ENCODE measurements around the gene CEMP1. TPM values are rescaled to one million over a fixed set of nuclear protein-coding genes. Genes with fewer than 3 reads are reported as not detected.

CEMP1 gene
- total RNA-seq, 1 experiment from 2014 or later, result 0.94 TPM

DNA sequence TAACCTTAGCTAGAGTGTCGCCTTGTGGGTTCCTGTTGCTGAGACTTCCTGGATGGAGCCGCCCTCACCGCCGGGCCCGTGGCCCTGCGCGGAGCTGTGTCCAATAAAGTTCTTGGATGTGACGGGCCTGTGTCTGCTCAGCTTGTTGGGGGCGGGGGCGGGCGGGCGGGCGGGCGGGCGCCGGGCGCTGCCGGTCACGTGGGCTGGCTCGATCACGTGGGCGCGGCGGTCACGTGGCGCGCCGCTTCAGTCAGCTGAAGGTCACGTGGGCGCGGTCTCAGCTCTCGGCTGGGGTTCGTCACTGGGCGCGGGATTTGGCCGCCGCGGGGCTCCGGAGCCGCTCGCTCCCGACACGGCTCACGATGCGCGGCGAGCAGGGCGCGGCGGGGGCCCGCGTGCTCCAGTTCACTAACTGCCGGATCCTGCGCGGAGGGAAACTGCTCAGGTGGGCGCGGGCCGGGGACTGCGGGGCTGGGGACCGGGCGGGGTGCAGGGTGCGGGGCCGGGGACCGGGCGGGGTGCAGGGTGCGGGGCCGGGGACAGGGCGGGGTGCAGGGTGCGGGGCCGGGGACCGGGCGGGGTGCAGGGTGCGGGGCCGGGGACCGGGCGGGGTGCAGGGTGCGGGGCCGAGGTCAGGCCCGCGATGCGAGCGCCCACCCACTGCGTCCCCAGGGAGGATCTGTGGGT lies 11.0 kb downstream of the CEMP1 start, which contains the start of gene AMDHD2:
Gene AMDHD2 (plus strand): TSS at position 275 of the 687 bp plus-strand sequence. CDS start 88 bp downstream, at position 363.
- no peak within 1 kb of the TSS for H3K27ac ChIP-seq
- peak within 1 kb of the TSS; percentile 58 for H3K4me3 ChIP-seq
- POLR2A ChIA-PET (ENCODE audit: unreplicated experiment), result interaction anchor here (0.5 to 0.8 kb wide), 3 partner anchors 18 to 338 kb away, joined by 3 to 4 read pairs (median 4); partner anchors contain the start of gene PDPK1
- peak within 1 kb of the TSS; percentile 79 for H2AFZ ChIP-seq
- intact Hi-C loops (cut with micrococcal nuclease; ENCODE audit: unreplicated experiment), result no loop called here
- TF ChIP-seq EZH2 (IDR thresholded peaks at IDR 0.05; ENCODE audit: low read depth), result no peak
- TF ChIP-seq CTCF (conservative IDR thresholded peaks at IDR 0.05), result no peak
- BruUV-seq (replicated peaks), result no TSS peak
- peaks cover 64% of the 10 kb centered on the region for H3K79me2 ChIP-seq (ENCODE audit: low read depth)
- CTCF ChIA-PET, result interaction anchor here (0.6 kb wide), 2 partner anchors 15 to 106 kb away, joined by 3 to 5 read pairs; no protein-coding TSS in a partner anchor
- H3K4me2 ChIP-seq, result peak within 1 kb of the TSS; percentile 88
- peaks cover 33% of the 10 kb centered on the region; the same call in 1 of the 2 replicates for H3F3A ChIP-seq (ENCODE audit: insufficient read depth, low read depth)
- no peaks in the 10 kb centered on the region for H3K9me2 ChIP-seq (ENCODE audit: insufficient read depth)
- H3K4me1 ChIP-seq (replicated peaks; ENCODE audit: insufficient read depth), result peaks cover 33% of the 10 kb centered on the region; the same call in 1 of the 2 replicates
- H4K20me1 ChIP-seq (ENCODE audit: insufficient read depth), result peaks cover 46% of the 10 kb centered on the region
- no peaks in the 10 kb centered on the region; the same call in 1 of the 2 replicates for H3K36me3 ChIP-seq (ENCODE audit: low read depth)
- H3K9me3 ChIP-seq (ENCODE audit: insufficient read depth, low read depth), result no peaks in the 10 kb centered on the region
- peak; percentile 73 to 88 for DNase-seq
- H3K27me3 ChIP-seq (ENCODE audit: insufficient read depth, low read depth), result no peaks in the 10 kb centered on the region

DNA sequence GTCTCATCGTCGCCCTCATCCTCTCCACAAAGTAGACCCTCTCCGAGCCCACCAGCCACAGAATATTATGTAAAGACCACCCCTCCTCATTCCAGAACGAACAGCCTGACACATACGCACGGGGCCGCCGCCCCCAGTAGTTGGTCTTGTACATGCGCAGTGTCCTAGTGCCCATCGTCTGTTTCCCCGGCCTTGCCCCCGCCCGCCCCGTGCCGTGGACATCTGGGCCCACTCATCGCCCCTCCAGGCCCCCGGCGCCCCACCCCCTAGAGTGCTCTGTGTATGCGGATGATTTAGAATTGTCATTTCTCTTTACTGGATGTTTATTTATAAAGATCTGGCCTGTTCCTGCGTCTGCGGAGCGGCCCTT lies 11.5 kb downstream of the CEMP1 start:
- peaks cover 36% of the 10 kb centered on the region; the same call in 1 of the 2 replicates for H3K4me1 ChIP-seq (replicated peaks; ENCODE audit: insufficient read depth)
- H3K27me3 ChIP-seq (ENCODE audit: insufficient read depth, low read depth), result no peaks in the 10 kb centered on the region
- peaks cover 33% of the 10 kb centered on the region; the same call in 1 of the 2 replicates for H3F3A ChIP-seq (ENCODE audit: insufficient read depth, low read depth)
- H3K9me3 ChIP-seq (ENCODE audit: insufficient read depth, low read depth), result no peaks in the 10 kb centered on the region
- no peak overlapping the region for H2AFZ ChIP-seq
- no peaks in the 10 kb centered on the region; the same call in 1 of the 2 replicates for H3K36me3 ChIP-seq (ENCODE audit: low read depth)
- peaks cover 69% of the 10 kb centered on the region for H3K79me2 ChIP-seq (ENCODE audit: low read depth)
- TF ChIP-seq EZH2 (IDR thresholded peaks at IDR 0.05; ENCODE audit: low read depth) (no peak), CTCF (conservative IDR thresholded peaks at IDR 0.05) (no peak)
- H3K9me2 ChIP-seq (ENCODE audit: insufficient read depth), result no peaks in the 10 kb centered on the region
- H4K20me1 ChIP-seq (ENCODE audit: insufficient read depth), result peaks cover 51% of the 10 kb centered on the region
- peak overlapping the region; percentile 65 for H3K4me2 ChIP-seq
- CTCF ChIA-PET, result interaction anchor here (0.6 kb wide), 1 partner anchor 16 kb away, joined by 5 read pairs; no protein-coding TSS in a partner anchor
- BruUV-seq (replicated peaks), result no TSS peak
- H3K27ac ChIP-seq, result no peak overlapping the region
- DNase-seq, result no peak
- POLR2A ChIA-PET (ENCODE audit: unreplicated experiment), result interaction anchor here (0.6 to 0.8 kb wide), 3 partner anchors 18 to 1771 kb away, joined by 3 to 7 read pairs (median 4); partner anchors contain the start of gene PDPK1
- H3K4me3 ChIP-seq, result no peak overlapping the region
- intact Hi-C loops (cut with micrococcal nuclease; ENCODE audit: unreplicated experiment), result no loop called here

DNA sequence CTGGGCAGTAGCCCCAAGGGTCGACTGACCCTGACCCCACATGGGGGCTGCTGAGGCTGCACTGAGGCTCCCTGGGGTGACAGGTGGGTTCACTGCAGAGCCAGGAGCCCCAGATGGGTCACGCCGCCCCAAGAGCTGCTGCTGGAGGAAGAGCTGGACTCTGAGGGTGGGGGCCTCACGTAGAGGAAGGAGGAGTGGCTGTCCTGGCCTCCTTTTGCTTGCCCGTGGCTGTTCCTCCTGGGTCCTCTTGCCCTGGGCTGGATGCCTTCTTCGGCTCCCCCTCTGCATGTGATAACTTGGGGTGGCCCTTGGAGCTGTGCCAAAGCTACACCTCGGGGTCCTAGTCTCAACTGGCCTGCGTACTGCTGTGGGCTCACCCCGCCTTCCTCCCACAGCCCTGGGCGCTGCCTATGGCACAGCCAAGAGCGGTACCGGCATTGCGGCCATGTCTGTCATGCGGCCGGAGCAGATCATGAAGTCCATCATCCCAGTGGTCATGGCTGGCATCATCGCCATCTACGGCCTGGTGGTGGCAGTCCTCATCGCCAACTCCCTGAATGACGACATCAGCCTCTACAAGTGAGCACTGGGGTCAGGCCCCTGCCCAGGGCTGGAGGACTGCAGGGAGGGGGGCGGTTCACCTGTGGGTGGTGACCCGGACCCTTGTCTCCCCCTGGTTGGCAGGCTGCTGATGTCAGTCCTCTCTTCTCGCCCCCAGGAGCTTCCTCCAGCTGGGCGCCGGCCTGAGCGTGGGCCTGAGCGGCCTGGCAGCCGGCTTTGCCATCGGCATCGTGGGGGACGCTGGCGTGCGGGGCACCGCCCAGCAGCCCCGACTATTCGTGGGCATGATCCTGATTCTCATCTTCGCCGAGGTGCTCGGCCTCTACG lies 12.1 kb downstream of the CEMP1 start:
- DNase-seq, result no peak
- H4K20me1 ChIP-seq (ENCODE audit: insufficient read depth), result peaks cover 54% of the 10 kb centered on the region
- no peak overlapping the region for H3K27ac ChIP-seq
- H3F3A ChIP-seq (ENCODE audit: insufficient read depth, low read depth), result peaks cover 33% of the 10 kb centered on the region; the same call in 1 of the 2 replicates
- H3K4me3 ChIP-seq, result no peak overlapping the region
- peaks cover 36% of the 10 kb centered on the region; the same call in 1 of the 2 replicates for H3K4me1 ChIP-seq (replicated peaks; ENCODE audit: insufficient read depth)
- H3K27me3 ChIP-seq (ENCODE audit: insufficient read depth, low read depth), result no peaks in the 10 kb centered on the region
- H3K9me2 ChIP-seq (ENCODE audit: insufficient read depth), result no peaks in the 10 kb centered on the region
- CTCF ChIA-PET, result no interaction called here
- no peak overlapping the region for H2AFZ ChIP-seq
- TF ChIP-seq CTCF (conservative IDR thresholded peaks at IDR 0.05) (no peak), EZH2 (IDR thresholded peaks at IDR 0.05; ENCODE audit: low read depth) (no peak)
- no TSS peak for BruUV-seq (replicated peaks)
- peak overlapping the region; percentile 65 for H3K4me2 ChIP-seq
- POLR2A ChIA-PET (ENCODE audit: unreplicated experiment), result interaction anchor here (0.6 to 0.8 kb wide), 2 partner anchors 92 to 1771 kb away, joined by 4 to 7 read pairs; no protein-coding TSS in a partner anchor
- H3K79me2 ChIP-seq (ENCODE audit: low read depth), result peaks cover 74% of the 10 kb centered on the region
- intact Hi-C loops (cut with micrococcal nuclease; ENCODE audit: unreplicated experiment), result no loop called here
- H3K9me3 ChIP-seq (ENCODE audit: insufficient read depth, low read depth), result no peaks in the 10 kb centered on the region
- no peaks in the 10 kb centered on the region; the same call in 1 of the 2 replicates for H3K36me3 ChIP-seq (ENCODE audit: low read depth)
